Uterus (tissue), 4 donors: ENCODE measurements around the gene NACC2. TPM values are rescaled to one million over a fixed set of nuclear protein-coding genes. Genes with fewer than 3 reads are reported as not detected.
"Not testable (repeated sequence)": the region's sequence is repeated elsewhere in the genome, so short reads cannot be mapped to it uniquely, and the experiment has no call there.

Experiments used
- DNase-seq, 2 donors: peaks; one replicate each; pipeline ENCODE4 v3.0.0-alpha.2; 2019 to 2020
- H3K27ac ChIP-seq, 2 donors: fragments of 200-600 bp; sonication (generic); 1 replicate in 1 of 2; 2 replicates in 1 of 2; pipeline ENCODE4 v1.5.1; 2016 to 2018
- H3K27me3 ChIP-seq, 2 donors: fragments of 200-600 bp; sonication (generic); one replicate each; pipeline ENCODE4 v1.5.1; 2018 to 2019; ENCODE audit warnings: control low read depth in 1 of 2
- H3K36me3 ChIP-seq, 2 donors: fragments of 200-600 bp; sonication (generic); one replicate each; pipeline ENCODE4 v1.5.1; 2019; ENCODE audit warnings: control low read depth in 1 of 2
- H3K4me1 ChIP-seq, 2 donors: fragments of 200-600 bp; sonication (generic); one replicate each; pipeline ENCODE4 v1.5.1; 2018 to 2019; ENCODE audit warnings: control low read depth in 1 of 2
- H3K4me3 ChIP-seq, 2 donors: fragments of 200-600 bp; sonication (generic); 1 replicate in 1 of 2; 2 replicates in 1 of 2; pipeline ENCODE4 v1.5.1; 2018 to 2019; ENCODE audit warnings: mild to moderate bottlenecking in 1 of 2
- H3K9me3 ChIP-seq, 2 donors: fragments of 200-600 bp; sonication (generic); one replicate each; pipeline ENCODE4 v1.5.1; 2019; ENCODE audit warnings: control low read depth in 1 of 2
- POLR2A ChIP-seq, 2 donors: fragments of 450-650 bp; IDR thresholded peaks; one replicate each; pipeline ENCODE4 v1.6.1; 2016; ENCODE audit warnings: antibody characterized with exemption in 2 of 2, mild to moderate bottlenecking in 1 of 2, moderate library complexity in 1 of 2
- intact Hi-C: fragments of 100-400 bp; cut with DNase I; formaldehyde crosslinking; loops from one replicate; pipeline ENCODE4 v1.15.1; 2023; ENCODE audit warnings: low total_unique reads
- total RNA-seq, 4 donors: library from RNA; depleted of rRNA in 3 of 4; stranded (reverse); fragments of >200 nt in 3 of 4; gene quantifications; one replicate each; pipeline versions ENCODE4 v1.1.0 to v1.2.4, GENCODE V29; 2014 to 2023
- TF ChIP-seq, protein P1 (sequence below), 4 experiments: fragments of 200-600 bp in 2 of 4; fragments of 450-650 bp in 2 of 4; sonication (generic) in 2 of 4; IDR thresholded peaks; one replicate each; pipeline ENCODE4 v1.5.1; 2016 to 2019; ENCODE audit warnings: antibody characterized with exemption in 4 of 4, mild to moderate bottlenecking in 2 of 4, moderate library complexity in 1 of 4
- donor health status: DM: yes; HTN: yes; CAD: no.

The NACC2 gene
- total RNA-seq, 4 donors from 2014 or later = 8.2 to 57.5 (median 19.1) TPM

DNA sequence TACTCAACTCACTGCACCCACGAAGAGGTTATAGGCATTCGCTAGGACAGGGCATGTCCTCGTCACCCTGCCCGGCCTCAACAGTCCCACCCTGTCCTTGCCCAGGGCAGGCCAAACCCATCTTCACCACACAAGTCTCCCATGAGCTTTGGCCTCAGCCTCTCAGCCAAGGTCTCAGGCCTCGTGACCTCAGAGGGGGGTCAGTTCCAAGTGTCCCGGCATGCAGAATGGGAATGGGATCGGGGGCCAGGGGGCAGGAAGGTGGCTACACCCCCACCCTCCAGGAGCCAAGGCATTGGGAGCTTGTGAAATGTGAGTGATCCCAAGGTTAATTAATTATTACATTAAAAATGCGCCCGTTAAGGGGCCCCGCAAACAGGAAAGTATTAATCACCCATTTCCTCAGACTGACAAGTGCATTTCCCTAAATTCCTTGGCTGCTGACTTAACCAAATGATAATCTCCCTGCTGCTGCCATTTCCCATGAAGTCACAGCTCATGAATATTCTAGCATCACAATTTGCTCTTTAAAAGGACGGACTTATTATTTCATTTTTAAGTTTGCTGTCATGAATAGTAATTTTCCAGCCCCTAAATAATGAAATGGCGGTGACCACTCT is 125.9 kb downstream of the NACC2 start:
- intact Hi-C loops = loop anchor here (2.0 kb wide), 1 partner anchor 154 kb away; no protein-coding TSS in a partner anchor
- Histone ChIP-seq H3K27ac (peak overlapping the region; percentile 24 to 39), H3K4me3 (no peak overlapping the region), H3K36me3 (no peaks in the 10 kb centered on the region), H3K4me1 (no peaks in the 10 kb centered on the region), H3K27me3 (no peaks in the 10 kb centered on the region), H3K9me3 (no peaks in the 10 kb centered on the region)
- TF ChIP-seq, protein P1, sequence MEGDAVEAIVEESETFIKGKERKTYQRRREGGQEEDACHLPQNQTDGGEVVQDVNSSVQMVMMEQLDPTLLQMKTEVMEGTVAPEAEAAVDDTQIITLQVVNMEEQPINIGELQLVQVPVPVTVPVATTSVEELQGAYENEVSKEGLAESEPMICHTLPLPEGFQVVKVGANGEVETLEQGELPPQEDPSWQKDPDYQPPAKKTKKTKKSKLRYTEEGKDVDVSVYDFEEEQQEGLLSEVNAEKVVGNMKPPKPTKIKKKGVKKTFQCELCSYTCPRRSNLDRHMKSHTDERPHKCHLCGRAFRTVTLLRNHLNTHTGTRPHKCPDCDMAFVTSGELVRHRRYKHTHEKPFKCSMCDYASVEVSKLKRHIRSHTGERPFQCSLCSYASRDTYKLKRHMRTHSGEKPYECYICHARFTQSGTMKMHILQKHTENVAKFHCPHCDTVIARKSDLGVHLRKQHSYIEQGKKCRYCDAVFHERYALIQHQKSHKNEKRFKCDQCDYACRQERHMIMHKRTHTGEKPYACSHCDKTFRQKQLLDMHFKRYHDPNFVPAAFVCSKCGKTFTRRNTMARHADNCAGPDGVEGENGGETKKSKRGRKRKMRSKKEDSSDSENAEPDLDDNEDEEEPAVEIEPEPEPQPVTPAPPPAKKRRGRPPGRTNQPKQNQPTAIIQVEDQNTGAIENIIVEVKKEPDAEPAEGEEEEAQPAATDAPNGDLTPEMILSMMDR (IDR thresholded peaks at IDR 0.05) = no peak
- TF ChIP-seq POLR2A (IDR thresholded peaks at IDR 0.05) = no peak
- DNase-seq = no peak

DNA sequence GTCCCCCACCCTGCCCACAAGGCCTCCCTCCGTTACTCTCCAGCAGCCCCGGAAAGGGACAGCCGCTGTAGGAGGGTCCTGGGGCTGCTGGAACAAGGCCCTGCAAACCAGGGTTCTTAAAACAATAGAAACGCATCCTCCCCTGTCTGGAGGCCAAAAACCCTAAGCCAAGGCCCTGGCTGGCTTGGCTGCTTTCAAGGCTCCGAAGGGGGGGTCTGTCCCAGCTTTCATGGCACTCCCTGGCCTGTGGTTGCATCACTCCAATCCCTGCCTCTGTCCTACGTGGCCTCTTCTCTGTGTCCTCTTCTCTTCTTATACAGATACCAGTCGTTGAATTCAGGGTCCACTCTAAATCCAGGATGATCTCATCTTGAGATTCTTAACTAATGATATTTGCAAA is 126.5 kb downstream of the NACC2 start:
- Histone ChIP-seq H3K9me3 (no peaks in the 10 kb centered on the region), H3K4me1 (no peaks in the 10 kb centered on the region), H3K27ac (peak overlapping the region in 1 of 2 donors; percentile 39), H3K27me3 (no peaks in the 10 kb centered on the region), H3K36me3 (no peaks in the 10 kb centered on the region), H3K4me3 (no peak overlapping the region)
- DNase-seq = no peak
- TF ChIP-seq, protein P1 (IDR thresholded peaks at IDR 0.05) = no peak
- no peak for TF ChIP-seq POLR2A (IDR thresholded peaks at IDR 0.05)
- intact Hi-C loops = loop anchor here (2.0 kb wide), 1 partner anchor 154 kb away; no protein-coding TSS in a partner anchor

GRCh38 chr9:135968083-135968476 is 127.0 kb downstream of the NACC2 start:
- no peak for TF ChIP-seq POLR2A (IDR thresholded peaks at IDR 0.05)
- TF ChIP-seq, protein P1 (IDR thresholded peaks at IDR 0.05) = no peak
- Histone ChIP-seq H3K36me3 (no peaks in the 10 kb centered on the region), H3K4me1 (no peaks in the 10 kb centered on the region), H3K27me3 (no peaks in the 10 kb centered on the region), H3K27ac (no peak overlapping the region), H3K4me3 (no peak overlapping the region), H3K9me3 (no peaks in the 10 kb centered on the region)
- intact Hi-C loops = loop anchor here (2.0 kb wide), 1 partner anchor 155 kb away; no protein-coding TSS in a partner anchor
- DNase-seq = no peak

DNA sequence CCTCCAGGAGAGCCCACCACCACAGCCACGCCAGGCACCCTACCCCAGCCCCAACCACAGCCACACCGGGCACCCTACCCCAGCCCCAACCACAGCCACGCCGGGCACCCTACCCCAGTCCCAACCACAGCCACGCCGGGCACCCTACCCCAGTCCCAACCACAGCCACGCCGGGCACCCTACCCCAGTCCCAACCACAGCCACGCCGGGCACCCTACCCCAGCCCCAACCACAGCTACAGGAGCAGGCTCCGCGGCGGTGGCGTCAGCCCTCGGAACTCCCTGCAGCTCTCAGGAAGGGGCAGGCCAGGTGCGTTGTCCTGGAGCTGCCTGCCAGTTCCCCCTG is 128.2 kb downstream of the NACC2 start:
- DNase-seq, H3K4me3 ChIP-seq, H3K27me3 ChIP-seq, H3K36me3 ChIP-seq, H3K9me3 ChIP-seq, H3K4me1 ChIP-seq, intact Hi-C loops, H3K27ac ChIP-seq: not testable (repeated sequence)

DNA sequence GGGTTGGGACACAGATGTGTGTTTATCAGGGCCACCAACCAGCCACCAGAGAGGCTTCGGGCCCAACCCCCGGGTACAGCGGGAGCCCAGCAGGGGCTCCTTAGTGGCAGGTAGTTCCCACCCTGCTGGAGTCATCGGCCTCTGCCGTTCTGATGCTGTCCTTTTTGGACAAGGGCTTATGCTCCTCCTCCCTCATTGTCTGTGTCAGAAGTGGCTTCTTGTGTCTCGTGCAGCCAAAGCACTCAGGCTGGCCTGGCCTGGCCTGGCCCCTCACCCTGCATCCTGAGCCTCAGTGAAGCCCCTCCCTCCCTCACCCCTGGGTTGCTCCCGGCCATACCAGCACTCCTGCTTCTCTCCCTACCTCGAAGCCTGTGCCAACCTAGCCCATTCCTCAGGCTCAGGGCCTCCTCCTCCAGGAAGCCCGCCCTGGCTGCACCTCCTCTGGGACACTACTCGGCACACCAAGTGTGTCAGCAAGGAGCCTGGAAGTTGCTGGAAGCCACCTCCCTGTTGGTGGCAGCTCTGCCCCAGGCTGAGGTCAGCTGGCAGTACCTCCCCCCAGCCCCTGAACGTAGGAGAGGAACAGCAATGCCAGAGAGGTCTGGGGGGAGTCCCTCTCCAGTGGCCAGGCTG is 129.8 kb downstream of the NACC2 start:
- no peaks in the 10 kb centered on the region for H3K27me3 ChIP-seq
- H3K4me1 ChIP-seq = no peaks in the 10 kb centered on the region
- H3K36me3 ChIP-seq = no peaks in the 10 kb centered on the region
- no peak overlapping the region for H3K27ac ChIP-seq
- TF ChIP-seq, protein P1 (IDR thresholded peaks at IDR 0.05) = no peak
- no peak for TF ChIP-seq POLR2A (IDR thresholded peaks at IDR 0.05)
- DNase-seq = no peak
- intact Hi-C loops = no loop called here
- no peak overlapping the region for H3K4me3 ChIP-seq
- no peaks in the 10 kb centered on the region for H3K9me3 ChIP-seq
